Ishikawa (cell line): Measurements from ENCODE around the gene COQ10B.

Source experiments
- EP300 ChIP-seq: IDR thresholded peaks from 2 replicates; pipeline ENCODE4 v1.6.1; 2012; ENCODE audit warnings: borderline replicate concordance
- MAX ChIP-seq: IDR thresholded peaks from 2 replicates; pipeline ENCODE4 v1.6.1; 2012
- RAD21 ChIP-seq: IDR thresholded peaks from 2 replicates; pipeline ENCODE4 v1.6.1; 2012; ENCODE audit warnings: low read depth
- TCF12 ChIP-seq: IDR thresholded peaks from 2 replicates; pipeline ENCODE4 v1.6.1; 2012; ENCODE audit warnings: low read depth
- TEAD4 ChIP-seq: IDR thresholded peaks from 2 replicates; pipeline ENCODE4 v1.6.1; 2012

GRCh38 chr2:197419438-197419837, 33.9 kb upstream of the COQ10B start:
- TF ChIP-seq EP300 (no peak), TEAD4 (no peak), TCF12 (no peak), MAX (no peak), RAD21 (no peak)
